HT1080 (cell line): ENCODE measurements around the gene IGSF9B. TPM values are rescaled to one million over a fixed set of nuclear protein-coding genes. Genes with fewer than 3 reads are reported as not detected.
"Not testable (repeated sequence)": the region's sequence is repeated elsewhere in the genome, so short reads cannot be mapped to it uniquely, and the experiment has no call there.

ENCODE experiments used
- DNase-seq: peaks from one replicate; pipeline ENCODE4 v3.0.0-alpha.2; 2015; ENCODE audit warnings: low read depth
- polyA plus RNA-seq, 2 experiments: library from polyadenylated mRNA; depleted of rRNA; stranded (reverse); fragments of >200 nt; gene quantifications; 2 replicates each; pipeline ENCODE4 v1.2.3, GENCODE V29; 2015
- total RNA-seq: library from RNA; depleted of rRNA; stranded (reverse); fragments of >200 nt; shearing (Covaris generic); gene quantifications from 2 replicates; pipeline ENCODE4 v1.2.3, GENCODE V29; 2014; rRNA removed

IGSF9B gene
- 0.17 and 0.64 TPM in 2 replicates for total RNA-seq
- 0.83 and 0.87 TPM in 2 replicates for polyA plus RNA-seq (2015; cell fraction: cytosol; rRNA removed)
- polyA plus RNA-seq (2015; cell fraction: nucleus; rRNA removed), result 2.5 and 5.4 TPM in 2 replicates

GRCh38 chr11:133956650-133957633 is at the start of gene IGSF9B:
Gene IGSF9B (minus strand): TSS chr11:133956968. CDS start chr11:133956754, 214 bp downstream.
- peak; percentile 74 for DNase-seq

- no peak for DNase-seq
Observed at GRCh38 chr11:134004496-134005172, 47.9 kb upstream of the IGSF9B start.

- DNase-seq, result no peak
Observed at GRCh38 chr11:134003792-134004495, 47.2 kb upstream of the IGSF9B start.

DNA sequence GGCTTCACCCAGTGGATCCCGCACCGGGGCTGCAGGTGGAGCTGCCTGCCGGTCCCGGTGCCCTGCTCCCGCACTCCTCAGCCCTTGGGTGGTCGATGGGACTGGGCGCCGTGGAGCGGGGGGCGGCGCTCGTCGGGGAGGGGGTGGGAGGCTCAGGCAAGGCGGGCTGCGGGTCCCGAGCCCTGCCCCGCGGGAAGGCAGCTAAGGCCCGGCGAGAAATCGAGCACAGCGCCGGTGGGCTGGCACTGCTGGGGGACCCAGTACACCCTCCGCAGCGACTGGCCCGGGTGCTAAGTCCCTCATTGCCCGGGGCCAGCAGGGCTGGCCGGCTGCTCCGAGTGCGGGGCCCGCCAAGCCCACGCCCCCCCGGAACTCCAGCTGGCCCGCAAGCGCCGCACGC is 46.1 kb upstream of the IGSF9B start:
- DNase-seq, result not testable (repeated sequence)

- not testable (repeated sequence) for DNase-seq
Observed at GRCh38 chr11:134002338-134002737, 45.6 kb upstream of the IGSF9B start.

GRCh38 chr11:134001596-134001995 is 44.8 kb upstream of the IGSF9B start:
- DNase-seq, result no peak

- DNase-seq, result no peak
Observed at GRCh38 chr11:134001088-134001487, 44.3 kb upstream of the IGSF9B start.

DNA sequence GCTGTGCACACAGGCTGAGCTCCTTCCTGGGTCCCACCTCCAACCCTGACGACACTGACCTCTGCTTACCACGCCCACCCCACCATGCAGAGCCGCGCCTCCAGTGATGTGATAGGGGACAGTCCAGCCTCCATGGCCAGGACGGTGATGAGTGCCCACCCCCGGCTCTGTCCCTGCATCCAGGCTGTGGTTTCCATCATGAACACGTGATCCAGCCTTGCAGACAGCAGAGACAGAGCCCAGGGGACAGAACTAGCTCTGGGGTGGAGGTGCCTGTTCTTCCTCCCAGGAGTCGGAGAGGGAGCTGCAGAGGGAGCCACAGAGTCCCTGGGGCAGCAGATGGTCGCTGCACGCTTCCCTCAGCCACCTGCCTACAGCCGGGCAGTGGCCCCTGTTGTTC is 42.6 kb upstream of the IGSF9B start:
- no peak for DNase-seq

DNA sequence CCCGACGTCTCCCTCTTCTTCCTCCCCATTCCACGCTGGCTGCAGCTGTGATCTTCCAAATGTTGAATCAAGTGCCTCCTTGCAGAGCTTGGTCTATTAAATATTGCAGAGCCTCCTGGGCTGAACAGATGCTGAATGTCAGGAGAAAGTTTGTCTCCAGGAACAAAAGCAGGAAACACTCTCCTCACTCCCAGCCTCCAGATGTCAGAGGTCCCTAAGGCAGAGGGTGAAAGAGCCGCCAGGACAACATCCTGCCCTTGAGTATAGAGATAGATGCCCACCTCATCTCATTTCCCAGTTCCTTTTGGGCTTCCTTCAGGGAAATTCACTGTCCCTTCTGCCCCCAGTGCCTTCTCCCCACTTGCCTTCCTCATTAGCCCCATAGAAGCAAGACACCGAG is 40.8 kb upstream of the IGSF9B start:
- DNase-seq, result no peak

GRCh38 chr11:133996671-133997070 is 39.9 kb upstream of the IGSF9B start:
- DNase-seq, result no peak

- no peak for DNase-seq
Observed at GRCh38 chr11:133995066-133995465, 38.3 kb upstream of the IGSF9B start.

DNA sequence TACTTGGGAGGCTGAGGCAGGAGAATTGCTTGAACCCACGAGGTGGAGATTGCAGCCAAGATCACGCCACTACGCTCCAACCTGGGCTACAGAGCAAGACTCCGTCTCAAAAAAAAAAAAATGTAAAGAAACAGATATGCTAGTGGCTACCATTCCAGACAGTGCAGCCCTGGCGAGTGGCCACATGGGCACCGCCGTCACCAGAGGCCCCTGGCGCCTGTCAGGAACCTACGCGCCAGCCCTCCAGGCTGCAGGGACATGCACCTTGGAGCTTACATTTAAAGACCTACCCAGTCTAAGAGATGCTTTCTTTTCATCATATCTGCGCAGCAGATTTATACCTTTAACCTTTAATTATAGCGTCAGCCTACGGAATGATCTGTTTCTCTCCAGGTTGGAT is 37.2 kb upstream of the IGSF9B start:
- no peak for DNase-seq

- DNase-seq, result no peak
Observed at GRCh38 chr11:133993107-133993506, 36.3 kb upstream of the IGSF9B start.

DNA sequence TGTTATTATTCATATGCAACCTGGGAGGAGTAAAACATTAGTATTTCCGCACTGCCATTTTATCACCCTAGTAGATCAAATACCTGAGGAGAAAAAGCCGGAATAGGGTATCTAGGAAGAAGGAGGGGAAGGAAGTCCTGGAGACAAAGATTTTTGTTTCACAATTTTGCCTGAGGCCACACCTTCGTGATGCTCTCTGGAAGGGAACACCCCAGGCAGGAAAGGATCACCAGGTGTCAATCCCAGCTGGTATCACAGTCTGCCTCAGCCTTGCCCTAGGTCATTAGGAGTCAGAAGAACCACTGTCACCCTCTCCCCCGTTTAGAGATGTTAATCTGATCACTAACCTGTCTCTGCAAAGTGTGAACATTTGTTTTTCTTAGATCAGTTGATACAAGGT is 35.4 kb upstream of the IGSF9B start:
- DNase-seq, result no peak

DNA sequence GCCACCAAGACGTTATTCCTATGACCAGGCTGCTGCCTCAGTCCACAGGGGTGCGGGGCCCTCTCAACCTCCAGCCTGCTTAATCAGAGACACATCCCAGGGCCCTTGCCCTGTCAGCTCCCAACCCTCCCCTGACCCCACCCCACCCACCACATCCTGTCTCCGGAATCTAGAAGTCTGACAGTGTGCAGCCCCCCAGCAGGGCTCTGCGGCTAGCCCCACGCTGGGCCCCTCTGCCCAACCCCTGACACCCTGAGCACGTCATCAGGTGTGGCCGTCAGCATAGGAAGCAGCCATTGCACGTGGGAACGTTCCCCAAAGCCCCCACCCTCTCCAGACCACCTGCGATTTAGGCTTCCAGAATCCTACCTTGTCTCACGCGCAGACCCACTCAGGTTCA is 34.3 kb upstream of the IGSF9B start:
- DNase-seq, result peak; percentile 12

DNA sequence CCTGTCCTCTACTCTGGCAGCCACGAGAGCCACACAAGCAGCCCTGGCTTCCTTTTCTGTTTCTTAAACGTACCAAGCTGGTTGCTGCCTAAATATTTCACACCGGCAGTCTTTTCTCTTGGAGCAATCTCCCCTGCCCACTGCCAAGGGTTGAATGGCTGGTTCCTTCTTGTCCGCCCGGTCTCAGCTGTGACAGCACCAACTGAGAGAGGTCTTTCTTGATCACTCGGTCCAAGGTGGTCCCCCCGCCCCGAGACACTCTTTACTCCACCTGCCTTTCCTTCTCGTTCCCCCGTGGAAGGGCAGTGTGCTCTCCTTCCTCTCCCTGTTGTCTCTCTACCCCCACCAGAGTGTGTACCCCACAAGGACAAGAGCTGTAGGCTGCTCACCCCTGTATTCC is 33.7 kb upstream of the IGSF9B start:
- no peak for DNase-seq

- DNase-seq, result no peak
Observed at GRCh38 chr11:133988686-133989410, 32.1 kb upstream of the IGSF9B start.

GRCh38 chr11:133987171-133987570 is 30.4 kb upstream of the IGSF9B start:
- no peak for DNase-seq

DNA sequence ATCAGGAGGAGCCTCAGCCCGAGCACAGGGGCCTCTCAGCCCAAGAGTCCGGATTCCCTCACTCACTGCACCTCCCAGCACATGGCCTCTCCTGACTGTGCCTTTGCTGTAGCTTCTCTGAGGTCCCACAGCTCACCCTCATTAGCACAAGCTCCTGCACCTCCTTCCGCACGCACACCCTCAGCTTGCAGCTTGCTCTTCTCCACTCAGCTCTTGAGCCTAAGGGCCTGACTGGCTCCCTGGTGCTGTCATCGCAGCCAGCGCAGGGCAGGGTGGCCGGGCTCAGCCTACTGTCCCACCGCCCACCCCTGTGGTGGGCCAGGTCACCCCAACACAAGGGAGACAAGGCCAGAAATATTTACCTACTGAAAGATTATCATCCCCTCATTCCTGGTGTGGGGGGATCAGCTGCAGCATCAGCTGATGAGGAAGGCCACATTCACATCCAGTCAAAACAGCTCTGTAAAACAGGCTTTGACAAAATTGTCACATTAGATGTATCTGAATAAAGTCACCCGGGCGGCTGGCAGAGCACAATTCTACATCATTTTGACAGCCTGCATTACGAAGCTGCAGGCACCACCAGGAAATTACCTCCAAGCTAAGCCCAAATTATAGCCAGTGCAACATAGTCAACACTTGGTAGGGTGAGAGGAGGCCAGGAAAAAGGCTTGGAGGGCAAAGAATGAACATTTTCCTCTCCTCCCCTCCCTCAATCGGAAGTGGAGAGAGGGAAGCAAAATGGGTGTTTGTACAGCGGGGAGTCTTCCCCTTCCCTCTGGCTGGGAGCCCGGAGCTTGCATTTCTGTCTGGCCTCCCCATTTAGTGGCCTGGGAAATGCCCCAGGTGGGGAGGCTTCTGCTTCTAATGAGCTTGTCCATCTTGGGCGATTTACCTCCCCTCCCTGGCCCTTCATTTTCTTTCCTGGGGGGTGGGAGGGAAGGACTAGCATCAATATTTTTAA is 29.5 kb upstream of the IGSF9B start:
- DNase-seq, result no peak

DNA sequence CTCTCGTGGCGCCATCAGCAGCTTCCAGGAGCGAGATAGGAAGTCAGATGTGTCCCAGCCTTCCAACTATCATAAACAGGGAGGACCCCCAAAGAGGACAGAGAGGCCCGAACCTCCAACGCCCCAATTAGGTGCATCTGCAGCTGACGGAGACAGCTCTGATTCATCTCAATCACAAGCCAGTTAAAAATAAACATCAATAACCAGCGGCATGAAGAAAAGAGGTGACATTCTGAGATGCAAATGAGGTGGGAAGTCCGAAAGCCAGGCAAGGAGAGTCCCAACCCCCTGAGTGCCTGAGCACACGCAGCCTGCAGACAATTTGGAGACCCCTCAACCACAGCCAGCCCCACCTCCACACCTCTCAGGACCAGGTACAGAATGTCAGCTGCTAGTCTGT is 28.1 kb upstream of the IGSF9B start:
- no peak for DNase-seq
